Measurements from ENCODE around the gene ARAP3. TPM values are rescaled to one million over a fixed set of nuclear protein-coding genes. Genes with fewer than 3 reads are reported as not detected.

ARAP3 gene
- total RNA-seq, 1 experiment from 2014 or later: 27.6 TPM

DNA sequence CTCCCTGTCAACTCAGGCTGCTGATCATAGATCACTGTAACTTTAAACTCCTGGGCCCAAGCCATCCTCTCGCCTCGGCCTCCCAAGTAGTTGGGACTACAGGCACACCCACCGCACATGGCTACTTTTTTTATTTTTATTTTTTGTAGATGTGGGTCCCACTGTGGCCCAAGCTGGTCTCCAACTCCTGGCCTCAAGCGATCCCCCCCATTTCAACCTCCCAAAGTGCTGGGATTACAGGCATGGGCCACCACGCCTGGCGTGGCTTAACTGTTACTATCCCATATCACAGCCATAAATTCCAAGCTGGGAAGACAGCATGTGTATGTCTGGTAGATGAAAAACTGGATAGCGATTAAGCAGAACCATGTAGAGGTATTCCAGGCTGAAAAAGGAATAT is 46.4 kb downstream of the ARAP3 start:
- no peak overlapping the region for H3K4ac ChIP-seq (ENCODE audit: low read depth, low read length)
- no CpG with 5 or more reads among the region's 7 CpGs for WGBS (ENCODE audit: extremely low coverage, insufficient read length, low lambda C conversion rate)
- H3K27ac Mint-ChIP-seq: no peak overlapping the region
- no peak overlapping the region for H4K91ac ChIP-seq (ENCODE audit: insufficient read length, low read depth, low read length)
- H2AFZ ChIP-seq (ENCODE audit: low read length): no peak overlapping the region
- no peak for DNase-seq
- H3K27ac ChIP-seq (ENCODE audit: insufficient read length, low read depth, low read length): no peak overlapping the region
- no peak overlapping the region for H3K56ac ChIP-seq (ENCODE audit: insufficient read length, low read depth, low read length)
- peak overlapping the region; percentile 92 to 96 for H3K4me3 Mint-ChIP-seq
- peaks cover 2% of the 10 kb centered on the region for H3K27me3 Mint-ChIP-seq (ENCODE audit: low read depth)
- no peaks in the 10 kb centered on the region; a peak in 1 of 5 replicates for H3K9me3 Mint-ChIP-seq
- no peak overlapping the region for H2BK20ac ChIP-seq (ENCODE audit: low read depth, low read length, poor library complexity, severe bottlenecking)
- H4K20me1 ChIP-seq (ENCODE audit: control insufficient read depth, insufficient read depth, insufficient read length): no peaks in the 10 kb centered on the region
- H2BK15ac ChIP-seq (ENCODE audit: low read depth, low read length): no peak overlapping the region
- H3K23me2 ChIP-seq (ENCODE audit: insufficient read length, low read depth, low read length, poor library complexity, severe bottlenecking): peaks cover 14% of the 10 kb centered on the region
- H3K9me3 ChIP-seq (ENCODE audit: control insufficient read depth, low read depth, low read length): no peaks in the 10 kb centered on the region
- no peak overlapping the region for H3K14ac ChIP-seq (ENCODE audit: insufficient read depth, low read length)
- H3K4me2 ChIP-seq (ENCODE audit: insufficient read depth, insufficient read length, low read length): peak overlapping the region; percentile 79
- TF ChIP-seq, protein P1, sequence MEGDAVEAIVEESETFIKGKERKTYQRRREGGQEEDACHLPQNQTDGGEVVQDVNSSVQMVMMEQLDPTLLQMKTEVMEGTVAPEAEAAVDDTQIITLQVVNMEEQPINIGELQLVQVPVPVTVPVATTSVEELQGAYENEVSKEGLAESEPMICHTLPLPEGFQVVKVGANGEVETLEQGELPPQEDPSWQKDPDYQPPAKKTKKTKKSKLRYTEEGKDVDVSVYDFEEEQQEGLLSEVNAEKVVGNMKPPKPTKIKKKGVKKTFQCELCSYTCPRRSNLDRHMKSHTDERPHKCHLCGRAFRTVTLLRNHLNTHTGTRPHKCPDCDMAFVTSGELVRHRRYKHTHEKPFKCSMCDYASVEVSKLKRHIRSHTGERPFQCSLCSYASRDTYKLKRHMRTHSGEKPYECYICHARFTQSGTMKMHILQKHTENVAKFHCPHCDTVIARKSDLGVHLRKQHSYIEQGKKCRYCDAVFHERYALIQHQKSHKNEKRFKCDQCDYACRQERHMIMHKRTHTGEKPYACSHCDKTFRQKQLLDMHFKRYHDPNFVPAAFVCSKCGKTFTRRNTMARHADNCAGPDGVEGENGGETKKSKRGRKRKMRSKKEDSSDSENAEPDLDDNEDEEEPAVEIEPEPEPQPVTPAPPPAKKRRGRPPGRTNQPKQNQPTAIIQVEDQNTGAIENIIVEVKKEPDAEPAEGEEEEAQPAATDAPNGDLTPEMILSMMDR (conservative IDR thresholded peaks at IDR 0.05): no peak
- H3K23ac ChIP-seq (ENCODE audit: insufficient read length, low read depth, low read length): no peak overlapping the region
- H3K4me1 ChIP-seq (ENCODE audit: insufficient read depth, low read length): peaks cover 4% of the 10 kb centered on the region; the same call in 1 of the 2 replicates
- H3T11ph ChIP-seq (ENCODE audit: low read length): no peak overlapping the region
- H3K27me3 ChIP-seq (ENCODE audit: insufficient read depth, low read length): no peaks in the 10 kb centered on the region
- no peak overlapping the region for H3K9ac ChIP-seq (ENCODE audit: extremely low read depth, insufficient read length, low read length)
- peaks cover 10% of the 10 kb centered on the region for H3K79me1 ChIP-seq (ENCODE audit: insufficient read depth, low read depth, low read length, poor library complexity, severe bottlenecking)
- no peak overlapping the region for H2BK12ac ChIP-seq (ENCODE audit: insufficient read length, low read depth, low read length)
- H2BK5ac ChIP-seq (ENCODE audit: insufficient read length, low read length): no peak overlapping the region
- no peak overlapping the region for H2BK120ac ChIP-seq (ENCODE audit: low read depth, low read length, poor library complexity, severe bottlenecking)
- no peak overlapping the region for H2AK5ac ChIP-seq (ENCODE audit: insufficient read length, low read length)
- peaks cover 18 to 23% of the 10 kb centered on the region in 2 experiments for H3K4me1 Mint-ChIP-seq
- H3K79me2 ChIP-seq (ENCODE audit: insufficient read depth, low read length): peaks cover 10% of the 10 kb centered on the region; the same call in 1 of the 2 replicates
- H3K36me3 Mint-ChIP-seq (ENCODE audit: insufficient read depth in 1 of 3, low read depth in 3 of 3): peaks cover 8 to 20% (median 9%) of the 10 kb centered on the region in 3 experiments; a peak in 6 of 7 replicates
- H3K18ac ChIP-seq (ENCODE audit: insufficient read length, low read depth, low read length): no peak overlapping the region
- H4K8ac ChIP-seq (replicated peaks; ENCODE audit: insufficient read length, low read depth, low read length): no peak overlapping the region
- no peak overlapping the region for H4K5ac ChIP-seq (ENCODE audit: insufficient read length, low read depth, low read length)

All from H9 (cell line).